IPS-NIHi11 (cell line): Measurements from ENCODE around the gene RALGPS2.
"Not testable (repeated sequence)": the region's sequence is repeated elsewhere in the genome, so short reads cannot be mapped to it uniquely, and the experiment has no call there.

Experiments
- DNase-seq: peaks from one replicate; pipeline ENCODE4 v3.0.0; 2012; ENCODE audit warnings: mixed read lengths, low spot score

Gene RALGPS2

DNA sequence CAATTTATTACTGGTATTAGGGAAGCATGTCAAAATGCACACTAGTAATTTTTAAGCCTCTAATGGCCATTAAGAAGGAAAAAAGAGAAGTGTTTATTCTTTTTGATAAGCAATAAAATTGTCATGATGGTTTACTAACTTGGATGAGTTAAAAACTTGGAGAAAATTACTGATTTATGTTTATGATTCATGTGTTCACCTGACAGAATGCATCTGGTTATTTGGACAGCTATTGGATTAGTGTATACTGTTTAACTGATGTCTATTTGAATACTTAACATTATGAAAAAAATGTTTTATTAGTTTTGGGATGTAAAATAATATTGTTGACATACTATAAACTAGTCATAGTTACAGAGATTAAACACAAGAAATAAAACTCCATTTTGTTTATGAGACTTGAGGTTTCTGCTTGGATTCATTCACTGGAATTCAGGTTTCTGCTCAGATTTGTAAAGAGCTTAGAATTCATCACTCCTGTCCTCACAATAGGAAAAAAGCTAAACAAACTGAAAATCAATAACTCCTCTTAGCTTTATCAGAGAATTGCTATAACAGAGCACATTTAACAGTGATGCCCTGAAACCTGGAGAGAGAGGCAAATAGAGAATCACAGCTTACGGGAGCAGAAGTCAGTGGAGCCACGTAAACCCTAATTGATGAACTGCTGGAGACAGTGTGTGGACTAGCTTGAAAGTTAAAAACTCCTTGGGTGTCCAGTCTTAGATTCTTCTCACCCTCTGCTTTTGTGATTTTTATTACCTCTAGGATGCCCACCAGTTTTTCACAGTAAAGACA, 56.7 kb downstream of the RALGPS2 start:
- no peak for DNase-seq

DNA sequence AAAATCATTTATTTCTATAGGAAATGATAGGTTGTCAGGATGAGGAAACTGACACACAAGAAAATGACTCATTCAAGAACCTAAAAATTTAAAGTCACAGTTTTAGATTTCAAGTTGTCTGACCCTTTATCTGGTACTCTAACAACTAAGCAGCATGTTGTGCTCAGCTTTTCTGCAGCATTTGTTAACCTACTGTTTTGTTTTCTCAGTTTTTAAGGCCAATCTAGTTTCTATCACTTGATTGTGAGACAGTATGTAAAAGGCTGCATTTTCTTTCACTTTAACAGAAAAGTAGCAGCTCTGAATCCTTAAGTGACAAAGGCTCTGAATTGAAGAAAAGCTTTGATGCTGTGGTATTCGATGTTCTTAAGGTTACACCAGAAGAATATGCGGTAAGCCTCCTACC, 59.1 kb downstream of the RALGPS2 start:
- DNase-seq, result no peak

DNA sequence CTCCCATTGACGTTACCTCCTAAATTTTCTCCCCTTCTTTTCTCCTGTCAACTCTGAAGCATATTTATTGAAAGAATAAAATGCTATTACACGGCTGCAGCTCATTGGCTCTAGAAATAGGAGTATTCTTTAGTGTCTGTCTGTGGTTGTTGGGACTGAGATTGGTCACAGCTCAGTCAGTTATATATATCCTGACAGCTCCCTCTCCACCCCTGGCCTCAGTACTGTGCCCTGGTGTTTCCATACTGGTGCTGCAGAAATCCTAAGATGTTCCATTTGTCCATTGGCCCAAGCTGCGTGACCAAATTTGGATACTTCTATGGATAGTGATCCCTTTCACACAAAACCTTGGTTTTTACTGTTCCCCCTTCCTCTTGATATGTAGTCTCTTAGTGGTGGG, 67.3 kb downstream of the RALGPS2 start:
- no peak for DNase-seq

DNA sequence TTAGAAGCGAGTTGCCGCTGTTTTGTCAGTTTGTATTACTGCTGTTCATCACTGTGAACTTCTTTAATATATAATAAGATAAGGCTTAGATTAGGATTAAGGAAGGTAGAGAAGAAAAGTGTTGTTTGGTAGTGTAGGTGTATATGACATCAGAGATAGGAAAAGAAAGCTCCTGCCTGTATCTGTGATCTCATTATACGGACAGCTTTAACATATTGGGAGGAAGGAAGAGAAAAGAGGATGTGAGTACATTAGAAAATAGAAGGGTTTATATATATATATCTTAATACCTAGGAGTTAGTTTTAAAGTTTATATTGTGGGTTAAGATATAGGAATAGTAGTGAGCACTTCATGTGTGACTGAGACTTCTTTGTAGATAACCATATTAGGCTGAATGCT, 71.0 kb downstream of the RALGPS2 start:
- DNase-seq, result no peak

DNA sequence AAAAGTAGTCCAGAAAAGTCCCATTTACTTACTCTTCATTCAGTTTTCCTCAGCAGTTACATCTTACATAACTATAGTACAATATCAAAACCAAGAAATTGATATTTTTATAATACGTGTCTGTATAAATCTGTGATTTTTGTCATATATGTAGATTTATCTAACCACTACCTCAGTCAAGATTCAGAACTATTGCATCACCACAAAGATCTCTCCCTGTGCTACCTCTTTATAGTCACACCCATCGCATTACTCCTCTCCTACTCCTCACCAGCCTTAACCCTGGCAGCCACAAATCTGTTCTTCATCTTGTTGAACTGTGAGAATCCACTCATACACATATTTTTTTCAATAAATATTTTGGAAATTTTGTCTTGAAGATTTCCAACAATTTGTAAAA, 72.5 kb downstream of the RALGPS2 start:
- no peak for DNase-seq

DNA sequence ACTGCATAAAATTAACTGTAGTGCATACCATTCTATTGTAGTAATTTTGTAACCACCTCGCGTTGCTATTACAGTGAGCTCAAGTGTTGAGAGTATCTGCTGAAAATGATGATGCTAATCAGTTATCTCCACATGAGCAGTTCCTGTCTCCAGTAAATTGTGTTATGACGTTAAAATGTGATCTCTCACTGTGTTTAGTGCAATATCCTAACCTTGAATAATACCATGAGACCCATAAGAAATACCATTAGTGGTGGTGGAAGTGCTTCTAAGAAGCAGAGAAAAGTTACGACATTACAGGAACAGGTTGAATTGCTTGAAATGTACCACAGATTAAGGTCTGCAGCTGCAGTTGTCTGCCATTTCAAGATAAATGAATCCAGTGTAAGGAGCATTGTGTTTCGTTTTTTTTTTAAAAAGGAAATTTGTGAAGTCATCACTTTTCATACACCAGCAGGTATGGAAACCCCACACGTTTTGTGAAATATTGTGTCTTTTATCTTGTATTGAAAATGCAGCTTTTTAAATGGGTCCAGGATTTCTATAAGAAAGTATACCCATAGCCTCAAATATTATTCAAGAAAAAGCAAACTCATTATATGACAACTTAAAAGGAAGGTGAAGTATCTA, 73.3 kb downstream of the RALGPS2 start:
- DNase-seq, result no peak

DNA sequence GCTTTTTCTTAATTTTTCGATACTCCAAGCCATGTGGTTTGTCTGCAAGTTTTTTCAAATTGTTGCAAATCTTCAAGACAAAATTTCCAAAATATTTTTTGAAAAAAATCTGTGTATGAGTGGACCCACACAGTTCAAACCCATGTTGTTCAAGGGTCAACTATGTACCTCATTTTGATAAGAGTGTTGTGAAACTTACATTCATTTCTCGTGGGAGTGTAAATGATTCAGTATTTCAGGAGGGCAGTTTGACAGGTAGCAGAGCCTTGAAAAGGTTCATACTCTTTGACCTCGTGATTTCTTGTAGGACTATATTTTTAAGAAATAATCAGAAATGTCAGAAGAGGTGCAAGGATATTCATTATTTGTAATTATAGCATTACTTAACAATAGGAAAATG, 77.8 kb downstream of the RALGPS2 start:
- DNase-seq, result no peak

DNA sequence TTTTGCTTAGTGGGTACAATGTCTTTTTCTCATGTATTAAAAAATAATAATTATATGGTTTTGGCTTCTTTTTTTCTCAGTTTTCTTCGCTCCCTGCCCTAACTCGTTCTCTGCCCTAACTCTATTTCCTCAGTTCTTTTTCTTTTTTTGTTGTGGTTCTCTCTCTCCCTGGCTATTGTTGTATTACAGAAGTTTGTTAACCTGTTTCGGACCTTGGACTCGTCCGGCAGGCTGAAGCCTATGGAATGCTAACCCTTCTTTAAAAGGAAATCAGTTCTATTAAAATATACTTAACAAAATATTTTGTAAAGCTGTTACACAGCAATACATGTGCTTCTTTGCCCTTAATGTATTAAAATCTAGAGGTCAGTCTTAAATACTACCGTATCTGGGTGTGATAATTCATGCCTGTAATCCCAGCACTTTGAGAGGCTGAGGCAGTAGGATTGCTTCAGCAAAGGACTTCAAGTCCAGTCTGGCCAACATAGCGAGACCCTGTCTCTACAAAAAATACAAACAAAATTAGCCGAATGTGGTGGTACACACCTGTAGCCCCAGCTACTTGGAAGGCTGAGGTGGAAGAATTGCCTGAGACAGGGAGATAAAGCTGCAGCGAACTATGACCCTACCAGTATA, 81.7 kb downstream of the RALGPS2 start:
- DNase-seq, result no peak

DNA sequence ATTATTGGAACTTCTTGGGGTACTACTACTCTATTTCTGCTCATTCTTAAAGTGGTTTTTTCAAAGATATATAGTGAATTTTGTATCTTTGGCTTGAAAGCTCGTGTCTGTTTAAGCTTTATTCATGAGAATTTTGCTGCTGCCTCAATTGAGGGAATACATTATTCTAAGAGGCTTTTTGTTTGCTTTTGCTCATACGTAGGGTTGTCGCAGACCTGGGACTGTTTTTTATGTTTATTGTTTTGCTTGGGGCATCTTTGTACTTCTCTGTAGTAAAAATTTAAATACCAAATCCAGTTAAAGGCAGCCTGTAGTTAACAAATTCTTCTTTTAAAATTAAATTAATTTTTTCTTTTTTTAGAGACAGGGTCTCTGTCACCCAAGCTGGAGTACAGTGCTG, 83.5 kb downstream of the RALGPS2 start:
- no peak for DNase-seq

DNA sequence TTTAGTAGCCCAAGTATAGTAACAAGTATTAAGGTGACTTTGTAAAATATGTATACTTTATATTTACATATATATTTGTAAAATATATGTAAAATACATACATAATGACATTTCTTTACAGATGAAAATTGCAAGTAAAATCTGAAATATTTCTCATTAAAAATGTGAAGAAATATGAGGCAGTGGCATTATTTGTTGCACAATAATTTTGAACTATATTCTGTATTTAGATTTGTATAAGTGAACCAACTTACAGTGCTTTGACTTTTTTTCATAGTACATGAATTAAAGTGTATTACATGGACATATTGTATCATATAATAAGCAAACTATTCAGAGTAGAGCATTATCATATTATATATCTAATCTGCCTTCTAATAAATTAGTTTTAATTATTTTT, 85.5 kb downstream of the RALGPS2 start:
- DNase-seq, result no peak

DNA sequence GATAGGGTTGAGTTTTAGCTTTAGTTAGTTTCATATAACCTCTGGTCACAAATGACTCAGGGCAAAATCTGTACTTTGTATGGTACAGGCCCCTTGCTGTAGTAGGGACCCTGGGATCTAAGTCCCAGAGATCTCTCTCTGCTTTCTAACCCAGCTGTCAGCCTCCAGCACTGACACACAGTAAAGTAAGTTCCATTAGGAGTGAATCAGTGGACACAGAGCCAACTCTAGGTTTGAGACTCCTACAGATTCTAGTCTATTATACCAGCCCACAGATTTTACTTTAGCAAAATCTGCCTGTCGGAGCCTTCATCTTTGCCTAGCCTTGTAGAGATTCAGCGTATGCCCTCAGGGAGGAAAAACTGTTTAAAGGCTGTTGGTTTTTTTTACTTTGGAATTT, 93.4 kb downstream of the RALGPS2 start:
- no peak for DNase-seq

DNA sequence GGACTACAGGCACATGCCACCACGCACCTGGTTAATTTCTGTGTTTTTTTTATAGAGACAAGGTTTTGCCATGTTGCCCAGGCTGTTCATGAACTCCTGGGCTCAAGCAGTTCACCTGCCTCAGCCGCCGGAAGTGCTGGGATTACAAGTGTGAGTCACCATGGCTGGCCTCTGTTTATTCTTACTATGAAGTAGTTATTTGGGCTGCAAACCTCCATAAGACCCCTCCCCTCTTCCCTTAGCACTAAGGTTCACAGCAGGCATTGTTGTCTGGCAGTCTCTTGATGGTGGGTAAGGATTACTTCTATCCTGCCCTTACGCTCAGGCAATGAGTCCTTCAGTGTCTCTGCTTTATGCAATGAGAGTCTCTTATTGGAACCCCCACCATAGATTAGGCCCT, 94.1 kb downstream of the RALGPS2 start:
- no peak for DNase-seq

DNA sequence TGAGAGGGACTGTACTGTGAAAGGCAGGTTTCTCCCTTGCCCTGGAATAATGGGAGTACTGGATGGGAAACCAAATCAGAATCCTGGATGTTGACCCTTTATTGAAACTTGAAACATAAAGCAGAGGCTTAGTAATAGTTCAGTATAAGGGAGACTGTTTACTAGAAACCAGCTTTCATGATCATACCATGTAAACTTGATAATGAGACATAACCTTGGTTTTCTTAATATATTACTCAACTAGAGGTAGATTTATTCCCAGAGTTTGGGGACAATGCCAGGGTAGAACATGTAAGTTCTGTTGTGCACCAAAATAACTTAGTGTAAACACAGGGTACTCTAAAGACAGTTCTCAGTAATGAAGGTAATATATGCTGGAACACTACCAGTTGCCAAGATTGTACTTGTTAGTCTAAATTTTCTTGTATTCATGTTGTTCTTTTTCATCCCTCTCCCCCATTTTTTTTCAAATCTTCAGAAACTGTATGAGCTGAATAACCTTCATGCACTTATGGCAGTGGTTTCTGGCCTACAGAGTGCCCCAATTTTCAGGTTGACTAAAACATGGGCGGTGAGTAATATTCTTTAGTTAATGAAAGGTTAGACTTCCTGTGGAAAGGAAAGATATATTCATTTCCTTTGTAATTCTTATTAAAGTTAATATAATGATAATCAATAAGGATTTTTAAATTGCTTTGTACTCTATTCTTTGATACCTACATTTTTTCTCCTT, 96.3 kb downstream of the RALGPS2 start:
- DNase-seq, result no peak

DNA sequence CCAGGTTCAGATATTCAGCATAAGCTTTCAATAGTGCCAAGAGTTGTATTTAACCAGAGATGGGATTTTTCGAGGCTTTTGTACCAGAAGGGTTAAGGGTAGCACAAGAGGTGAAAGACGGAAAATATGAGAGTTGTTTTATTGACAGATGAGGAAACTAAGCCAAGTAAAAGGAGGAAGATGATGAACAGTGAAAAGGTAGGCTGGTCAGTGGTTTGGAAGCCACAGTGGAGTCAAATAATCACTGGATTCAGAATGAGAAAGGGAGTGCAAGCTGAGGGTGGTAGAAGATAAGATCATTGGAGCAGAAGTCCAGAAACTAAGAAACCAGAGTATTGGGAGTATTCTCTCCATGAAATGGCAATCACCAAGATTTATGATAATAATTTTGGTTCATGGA, 100.1 kb downstream of the RALGPS2 start:
- no peak for DNase-seq

DNA sequence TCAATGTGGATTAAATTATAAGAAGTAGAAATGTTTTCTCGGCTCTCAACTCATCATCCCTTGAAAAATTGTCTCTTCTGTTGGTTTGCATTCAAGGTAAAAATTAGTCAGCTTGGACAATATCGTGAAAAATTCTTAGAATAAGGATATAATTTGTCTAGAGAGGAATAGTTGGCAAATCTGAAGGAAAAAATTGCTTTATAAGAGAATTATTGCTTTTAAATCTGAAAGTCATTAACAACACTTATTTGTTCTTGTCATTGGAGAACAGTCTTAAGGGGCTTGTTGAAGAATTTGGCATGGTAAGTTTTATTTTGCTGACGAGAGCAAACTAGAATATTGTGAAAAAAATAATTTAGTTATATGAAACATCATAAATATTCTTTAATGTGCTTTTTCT, 119.4 kb downstream of the RALGPS2 start:
- no peak for DNase-seq

DNA sequence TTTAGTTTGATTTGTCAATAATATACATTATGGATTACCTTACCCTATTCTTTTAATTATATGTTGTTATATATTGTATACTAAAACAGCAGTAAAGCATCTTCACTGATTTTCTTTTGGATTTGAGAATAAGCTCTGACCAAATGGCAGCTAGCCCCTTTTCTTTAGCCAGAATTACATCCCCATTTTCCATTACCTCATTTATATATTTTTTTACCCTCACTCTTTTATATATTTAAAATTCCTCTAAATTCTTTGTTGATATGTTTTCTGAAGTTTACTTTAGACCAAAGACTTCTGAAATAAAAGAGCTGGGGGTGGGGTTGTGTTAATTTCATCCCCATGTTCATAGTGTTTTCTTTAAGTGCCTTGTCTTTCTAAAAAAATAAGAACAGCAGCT, 121.3 kb downstream of the RALGPS2 start:
- no peak for DNase-seq

DNA sequence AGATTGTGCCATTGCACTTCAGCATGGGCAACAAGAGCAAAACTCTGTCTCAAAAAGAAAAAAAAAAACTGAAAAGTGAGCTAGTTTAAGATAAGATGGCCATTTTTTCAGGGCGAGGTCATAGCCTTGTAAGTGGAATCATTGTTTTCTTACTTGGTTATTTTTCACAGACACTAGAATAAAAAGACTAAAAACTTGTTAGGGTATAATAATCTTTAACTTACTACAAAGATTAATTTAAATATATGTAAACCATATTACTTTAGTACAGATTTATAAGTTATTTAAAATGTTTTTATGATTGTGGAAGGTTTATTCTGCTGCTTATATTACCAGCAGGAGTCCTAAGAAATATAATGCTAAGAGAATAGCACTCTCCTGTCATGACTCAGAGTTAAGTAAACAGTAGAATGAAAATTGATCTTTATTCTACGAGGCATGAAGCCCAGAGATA, 122.4 kb downstream of the RALGPS2 start:
- DNase-seq, result no peak

DNA sequence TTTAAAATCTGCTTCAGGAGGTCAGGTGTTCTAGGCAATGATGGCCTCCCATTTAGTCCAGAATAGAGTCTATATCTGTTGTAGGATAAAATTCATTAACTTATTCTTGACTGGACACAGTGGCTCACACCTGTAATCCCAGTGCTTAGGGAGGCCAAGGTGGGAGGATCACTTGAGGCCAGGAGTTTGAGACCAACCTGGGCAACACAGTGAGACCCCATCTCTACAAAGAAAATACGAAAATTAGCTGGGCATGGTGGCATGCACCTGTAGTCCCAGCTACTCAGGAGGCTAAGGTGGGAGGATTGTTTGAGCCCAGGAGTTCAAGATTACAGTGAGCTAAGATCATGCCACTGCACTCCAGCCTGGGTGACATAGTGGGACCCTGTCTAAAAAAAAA, 122.9 kb downstream of the RALGPS2 start:
- not testable (repeated sequence) for DNase-seq

DNA sequence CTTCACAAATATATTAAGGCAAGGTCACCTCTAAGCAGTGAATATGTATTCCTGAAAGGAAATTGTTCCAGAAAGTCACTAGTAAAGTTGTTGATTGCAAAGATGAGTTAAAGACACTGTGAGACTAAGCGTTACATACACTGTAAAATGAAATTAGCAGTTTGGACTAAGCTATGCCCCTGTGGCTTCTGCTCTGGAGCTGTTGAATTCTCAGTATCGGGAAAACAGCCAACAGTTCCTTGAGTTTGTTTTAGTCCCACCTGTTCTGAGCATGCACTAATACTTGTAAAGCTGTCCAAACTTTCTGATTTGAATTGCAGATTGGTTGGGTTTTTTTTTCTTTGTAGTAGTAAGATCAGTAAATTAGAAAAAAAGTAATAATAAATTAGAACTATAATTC, 124.9 kb downstream of the RALGPS2 start:
- DNase-seq, result no peak

DNA sequence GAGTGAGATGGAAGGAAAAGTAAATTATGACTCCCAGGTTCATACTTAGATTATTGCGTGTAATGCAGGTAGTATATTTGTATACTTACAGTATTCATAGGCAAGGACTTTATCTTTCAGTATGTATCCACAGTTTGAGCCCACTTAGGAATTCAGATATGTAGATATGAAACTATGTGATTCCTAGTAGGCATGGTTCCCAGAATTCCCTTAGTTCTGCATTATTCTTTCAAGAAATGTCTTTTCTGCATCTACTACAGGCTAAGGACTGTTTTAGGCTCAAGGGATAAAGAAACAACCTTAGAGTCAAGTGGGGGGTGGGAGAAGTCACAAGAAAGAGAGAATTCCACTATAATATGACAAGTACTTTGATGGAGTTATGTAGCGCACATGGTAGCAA, 132.1 kb downstream of the RALGPS2 start:
- DNase-seq, result no peak

DNA sequence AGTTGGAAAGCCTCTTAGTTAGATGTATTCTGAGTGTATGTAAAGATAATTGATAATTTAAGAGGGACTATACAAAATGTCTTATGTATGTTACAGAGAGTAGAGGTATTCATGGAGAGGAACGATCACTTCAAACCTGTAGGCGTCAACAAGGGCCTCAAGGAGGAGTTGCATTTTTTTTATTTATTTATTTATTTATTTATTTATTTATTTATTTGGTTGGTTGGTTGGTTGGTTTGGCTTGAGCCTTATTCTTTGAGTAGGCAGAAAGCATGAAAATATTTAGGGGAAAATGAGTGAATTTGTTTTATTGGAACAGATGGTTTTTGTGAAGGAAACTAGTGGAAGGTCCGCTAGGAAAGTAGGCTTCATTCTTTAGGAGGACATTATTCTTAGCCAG, 137.4 kb downstream of the RALGPS2 start:
- no peak for DNase-seq

DNA sequence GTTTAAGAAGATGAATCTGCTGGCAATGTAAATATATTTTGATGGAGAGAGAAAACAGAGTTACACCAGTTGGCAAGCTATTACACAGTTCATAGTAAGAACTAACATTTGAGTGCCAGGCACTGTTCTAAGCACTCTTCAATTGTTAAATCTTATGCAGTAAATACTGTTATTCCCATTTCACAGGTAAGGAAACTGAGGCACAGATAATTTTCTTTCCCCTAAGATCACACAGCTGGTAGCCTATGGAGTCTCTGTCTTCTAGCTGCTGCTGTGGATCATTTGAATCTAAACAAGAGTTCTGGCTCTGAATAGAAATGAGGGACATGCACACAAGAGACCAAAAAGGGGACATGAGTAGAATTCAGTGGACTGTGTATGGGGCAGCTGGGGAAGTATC, 137.8 kb downstream of the RALGPS2 start:
- DNase-seq, result no peak

DNA sequence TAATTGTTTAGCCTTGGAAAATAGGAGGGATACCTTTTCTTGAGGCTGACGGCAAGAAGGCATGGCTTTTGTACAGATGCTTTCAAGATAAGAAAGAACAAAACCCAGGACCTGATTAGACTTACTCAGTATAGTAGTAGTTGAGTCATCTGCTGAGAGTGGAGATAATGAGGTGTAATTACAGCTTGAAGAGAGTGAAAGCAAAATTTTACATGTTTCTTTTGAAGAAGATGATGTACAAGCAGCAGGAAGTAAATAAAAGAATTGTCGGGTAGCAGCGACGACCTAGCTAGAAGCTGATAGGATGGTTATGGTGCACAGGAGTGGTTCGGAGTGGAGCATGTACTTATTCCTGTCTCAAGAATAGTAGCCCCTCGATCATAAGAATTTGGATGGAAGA, 139.3 kb downstream of the RALGPS2 start:
- DNase-seq, result no peak
